Neural cell (in vitro differentiated cells): ENCODE data around the gene CA12. TPM values are rescaled to one million over a fixed set of nuclear protein-coding genes. Genes with fewer than 3 reads are reported as not detected.

Experiments
- H2AFZ ChIP-seq: fragments of 200-600, 300-800 bp; sonication (generic), shearing (Covaris generic); 2 replicates; pipeline ENCODE4 v1.6.0; 2014; ENCODE audit warnings: low read depth, mild to moderate bottlenecking, antibody characterized with exemption, low read length, moderate library complexity
- H3F3A ChIP-seq: fragments of 200-600 bp; shearing (Covaris generic); 2 replicates; pipeline ENCODE4 v1.6.1; 2016; ENCODE audit warnings: mild to moderate bottlenecking, moderate library complexity, mixed read lengths, antibody characterized with exemption, low read length; ENCODE audit not compliant: insufficient read depth, poor library complexity, severe bottlenecking
- H3K27ac ChIP-seq: fragments of 200-600, 300-800 bp; sonication (generic), shearing (Covaris generic); 2 replicates; pipeline ENCODE4 v1.5.1; 2014; ENCODE audit warnings: mild to moderate bottlenecking, low read length, moderate library complexity
- H3K27me3 ChIP-seq: fragments of 300-800, 200-600 bp; sonication (generic), shearing (Covaris generic); 2 replicates; pipeline ENCODE4 v1.6.0; 2014; ENCODE audit warnings: mild to moderate bottlenecking, low read depth, low read length, moderate library complexity; ENCODE audit not compliant: insufficient read depth
- H3K36me3 ChIP-seq: fragments of 300-800, 200-600 bp; sonication (generic), shearing (Covaris generic); 2 replicates; pipeline ENCODE4 v1.5.1; 2014; ENCODE audit warnings: mild to moderate bottlenecking, antibody characterized with exemption, low read length, moderate library complexity; ENCODE audit not compliant: insufficient read depth
- H3K4me2 ChIP-seq: fragments of 300-800, 200-600 bp; sonication (generic), shearing (Covaris generic); 2 replicates; pipeline ENCODE4 v1.6.0; 2014; ENCODE audit warnings: mild to moderate bottlenecking, low read length
- H3K4me3 ChIP-seq: fragments of 300-800, 200-600 bp; sonication (generic), shearing (Covaris generic); 2 replicates; pipeline ENCODE4 v1.5.1; 2014; ENCODE audit warnings: mild to moderate bottlenecking, low read length, moderate library complexity
- H3K79me2 ChIP-seq: fragments of 200-600 bp; shearing (Covaris generic); replicated peaks from 2 replicates; pipeline ENCODE4 v1.6.0; 2014; ENCODE audit warnings: mild to moderate bottlenecking, low read length, moderate library complexity; ENCODE audit not compliant: insufficient read depth
- H3K9ac ChIP-seq: fragments of 300-800, 200-600 bp; sonication (generic), shearing (Covaris generic); 2 replicates; pipeline ENCODE4 v1.6.1; 2016; ENCODE audit warnings: mild to moderate bottlenecking, low read length, mixed read lengths
- H3K9me2 ChIP-seq: fragments of 200-600 bp; shearing (Covaris generic); 2 replicates; pipeline ENCODE4 v1.6.1; 2016; ENCODE audit warnings: mild to moderate bottlenecking, low read length, mixed read lengths; ENCODE audit not compliant: insufficient read depth
- H3K9me3 ChIP-seq: fragments of 200-600, 300-800 bp; sonication (generic), shearing (Covaris generic); 2 replicates; pipeline ENCODE4 v1.6.1; 2016; ENCODE audit warnings: mild to moderate bottlenecking, mixed run types, low read length, moderate library complexity, mixed read lengths
- H4K20me1 ChIP-seq: fragments of 200-600 bp; shearing (Covaris generic); 2 replicates; pipeline ENCODE4 v1.6.1; 2016; ENCODE audit warnings: mild to moderate bottlenecking, mixed run types; ENCODE audit not compliant: insufficient read depth
- CTCF ChIP-seq: fragments of 450-650 bp; IDR thresholded peaks from 2 replicates; pipeline ENCODE4 v1.5.1; 2014; ENCODE audit warnings: antibody characterized with exemption, mild to moderate bottlenecking, moderate library complexity; ENCODE audit not compliant: poor library complexity, severe bottlenecking
- EP300 ChIP-seq: fragments of 450-650 bp; conservative IDR thresholded peaks from 2 replicates; pipeline ENCODE4 v1.6.1; 2014; ENCODE audit warnings: antibody characterized with exemption, mild to moderate bottlenecking, moderate library complexity; ENCODE audit not compliant: poor library complexity, severe bottlenecking
- EZH2 ChIP-seq: fragments of 200-600, 300-800 bp; shearing (Covaris generic), sonication (generic); IDR thresholded peaks from 2 replicates; pipeline ENCODE4 v1.6.1; 2014; ENCODE audit warnings: antibody characterized with exemption, low read length, borderline replicate concordance, mild to moderate bottlenecking; ENCODE audit not compliant: insufficient read depth, poor library complexity, severe bottlenecking
- MXI1 ChIP-seq: fragments of 450-650 bp; conservative IDR thresholded peaks from 2 replicates; pipeline ENCODE4 v1.6.1; 2014; ENCODE audit warnings: antibody characterized with exemption, mild to moderate bottlenecking; ENCODE audit not compliant: poor library complexity, severe bottlenecking
- POLR2AphosphoS5 ChIP-seq: IDR thresholded peaks from 2 replicates; pipeline ENCODE4 v1.6.1; 2012
- RAD21 ChIP-seq: fragments of 450-650 bp; conservative IDR thresholded peaks from 2 replicates; pipeline ENCODE4 v1.6.1; 2014; ENCODE audit warnings: antibody characterized with exemption, mild to moderate bottlenecking, moderate library complexity
- REST ChIP-seq: IDR thresholded peaks from 2 replicates; pipeline ENCODE4 v1.6.1; 2012; ENCODE audit warnings: borderline replicate concordance
- SMC3 ChIP-seq: fragments of 450-650 bp; conservative IDR thresholded peaks from 2 replicates; pipeline ENCODE4 v1.6.1; 2014; ENCODE audit warnings: antibody characterized with exemption, mild to moderate bottlenecking, moderate library complexity; ENCODE audit not compliant: poor library complexity
- TAF1 ChIP-seq: IDR thresholded peaks from 2 replicates; pipeline ENCODE4 v1.6.1; 2012; ENCODE audit warnings: low read depth
- polyA plus RNA-seq: library from polyadenylated mRNA; depleted of rRNA; stranded (reverse); fragments of >200 nt; gene quantifications from 2 replicates; pipeline ENCODE4 v1.2.3, GENCODE V29; 2014

Gene CA12
- polyA plus RNA-seq, 1 donor from 2014 or later: 0.11 TPM

- Histone ChIP-seq H3K79me2 (no peaks in the 10 kb centered on the region), H2AFZ (no peak overlapping the region), H3K4me3 (no peak overlapping the region), H4K20me1 (no peaks in the 10 kb centered on the region), H3K4me2 (no peak overlapping the region), H3K27ac (no peak overlapping the region), H3K9me2 (no peaks in the 10 kb centered on the region), H3F3A (no peaks in the 10 kb centered on the region), H3K27me3 (no peaks in the 10 kb centered on the region), H3K36me3 (no peaks in the 10 kb centered on the region), H3K9me3 (no peaks in the 10 kb centered on the region), H3K9ac (no peak overlapping the region)
- no peak for TF ChIP-seq RAD21
- no peak for TF ChIP-seq TAF1
- no peak for TF ChIP-seq CTCF
- TF ChIP-seq EZH2: no peak
- TF ChIP-seq MXI1: no peak
- no peak for TF ChIP-seq REST
- TF ChIP-seq EP300: no peak
- TF ChIP-seq POLR2AphosphoS5: no peak
- TF ChIP-seq SMC3: no peak
Measured at GRCh38 chr15:63291507-63291906, 90.1 kb downstream of the CA12 start.

- Histone ChIP-seq H3K4me2 (no peak overlapping the region), H3K9me2 (no peaks in the 10 kb centered on the region), H3K27ac (no peak overlapping the region), H2AFZ (no peak overlapping the region), H3F3A (no peaks in the 10 kb centered on the region), H3K79me2 (no peaks in the 10 kb centered on the region), H3K36me3 (no peaks in the 10 kb centered on the region), H3K9me3 (no peaks in the 10 kb centered on the region), H3K4me3 (no peak overlapping the region), H3K27me3 (no peaks in the 10 kb centered on the region), H4K20me1 (no peaks in the 10 kb centered on the region), H3K9ac (no peak overlapping the region)
- TF ChIP-seq RAD21 (peak; percentile 91), CTCF (peak; percentile 86), EP300 (no peak), SMC3 (peak; percentile 86)
Measured at GRCh38 chr15:63288778-63289378, 92.8 kb downstream of the CA12 start.
